ENCODE measurements around the gene TMEM33.

GRCh38 chr4:41913509-41913908 lies 21.7 kb upstream of the TMEM33 start:
- TF ChIP-seq CTCF (IDR thresholded peaks at IDR 0.05) (no peak), POLR2A (IDR thresholded peaks at IDR 0.05) (no peak), EP300 (IDR thresholded peaks at IDR 0.05) (no peak)

Measured in tibial nerve (tissue), 4 donors.